Measurements from ENCODE around the gene RET.

Gene RET

DNA sequence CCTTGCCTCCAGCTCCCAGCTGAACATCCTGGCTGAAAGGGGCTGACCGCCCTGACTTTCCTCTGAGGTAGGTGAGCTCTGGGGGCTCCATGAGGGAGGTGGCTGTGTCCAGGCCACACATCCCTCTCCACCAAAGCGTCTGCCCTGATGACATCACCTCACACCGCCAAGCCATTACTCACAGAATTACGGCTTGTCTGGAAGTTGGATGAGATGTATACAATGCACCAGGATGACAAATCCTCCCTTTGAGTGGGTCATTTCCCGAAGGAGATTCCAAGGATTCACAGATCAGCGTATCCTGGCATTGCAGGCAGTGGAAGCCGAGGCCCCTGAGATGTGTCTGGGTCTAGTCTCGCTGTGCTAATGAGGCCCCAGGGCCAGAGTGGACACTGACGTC is 15.1 kb upstream of the RET start:
- Histone ChIP-seq H3K9me3 (ENCODE audit: control insufficient read depth, insufficient read depth, low read depth, low read length) (no peaks in the 10 kb centered on the region), H3K27ac (ENCODE audit: extremely low read depth, low read depth, low read length) (no peak overlapping the region), H3K4me1 (ENCODE audit: control insufficient read depth, insufficient read depth, low read length) (no peaks in the 10 kb centered on the region), H3K36me3 (ENCODE audit: control insufficient read depth in 2 of 2, insufficient read depth in 1 of 2, low read length in 2 of 2) (no peaks in the 10 kb centered on the region), H3K4me3 (ENCODE audit: low read depth, low read length) (no peak overlapping the region)
- ChIA-PET POLR2A (no interaction called here), CTCF (no interaction called here)
- no peak for TF ChIP-seq ZNF544 (tag by site-specific recombination; IDR thresholded peaks at IDR 0.05)
- 0 out of 2 replicates have a peak, but pooled peaks have one; percentile 27 for TF ChIP-seq ZNF629 (tag by site-specific recombination; IDR thresholded peaks at IDR 0.05)
- TF ChIP-seq, protein P1, sequence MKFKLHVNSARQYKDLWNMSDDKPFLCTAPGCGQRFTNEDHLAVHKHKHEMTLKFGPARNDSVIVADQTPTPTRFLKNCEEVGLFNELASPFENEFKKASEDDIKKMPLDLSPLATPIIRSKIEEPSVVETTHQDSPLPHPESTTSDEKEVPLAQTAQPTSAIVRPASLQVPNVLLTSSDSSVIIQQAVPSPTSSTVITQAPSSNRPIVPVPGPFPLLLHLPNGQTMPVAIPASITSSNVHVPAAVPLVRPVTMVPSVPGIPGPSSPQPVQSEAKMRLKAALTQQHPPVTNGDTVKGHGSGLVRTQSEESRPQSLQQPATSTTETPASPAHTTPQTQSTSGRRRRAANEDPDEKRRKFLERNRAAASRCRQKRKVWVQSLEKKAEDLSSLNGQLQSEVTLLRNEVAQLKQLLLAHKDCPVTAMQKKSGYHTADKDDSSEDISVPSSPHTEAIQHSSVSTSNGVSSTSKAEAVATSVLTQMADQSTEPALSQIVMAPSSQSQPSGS (tag by site-specific recombination; IDR thresholded peaks at IDR 0.05; ENCODE audit: low read depth) = peak; percentile 72

DNA sequence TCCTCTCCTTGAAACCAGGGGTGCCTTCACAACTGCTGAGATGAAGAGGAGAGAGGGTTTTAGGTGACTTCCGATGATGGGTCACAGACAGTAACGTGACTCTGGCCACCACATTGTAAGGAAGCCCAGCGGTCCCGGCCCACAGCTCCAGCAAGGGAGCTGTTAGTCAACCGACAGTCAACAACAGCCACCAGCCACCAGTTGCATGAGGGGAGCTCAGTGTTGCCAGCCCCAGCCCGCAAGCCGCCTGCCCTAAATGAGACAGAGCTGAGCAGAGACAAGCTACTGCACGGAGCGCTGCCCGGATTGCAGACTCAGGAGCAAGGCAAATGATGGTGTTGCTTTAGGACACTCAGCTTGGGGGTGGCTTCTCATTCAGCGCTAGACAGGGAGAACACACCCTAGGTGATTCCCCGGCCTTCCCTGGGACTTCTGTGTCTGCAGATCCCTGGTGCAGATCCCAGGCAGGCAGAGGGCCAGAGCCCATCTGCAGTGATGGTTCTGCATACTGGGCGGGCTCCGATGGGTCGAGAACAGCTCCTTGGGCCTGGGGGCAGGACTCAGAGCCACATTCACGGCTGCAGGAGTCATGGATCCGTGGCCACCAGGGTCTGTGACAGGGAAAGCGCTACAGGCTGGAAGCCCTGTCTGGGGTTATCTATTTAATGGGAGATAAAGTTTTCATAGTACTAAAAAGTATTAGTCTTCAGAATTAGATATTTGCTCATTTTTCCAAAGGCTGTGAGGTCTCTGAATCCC is 14.3 kb upstream of the RET start:
- Histone ChIP-seq H3K9me3 (ENCODE audit: control insufficient read depth, insufficient read depth, low read depth, low read length) (no peaks in the 10 kb centered on the region), H3K4me1 (ENCODE audit: control insufficient read depth, insufficient read depth, low read length) (no peaks in the 10 kb centered on the region), H3K36me3 (ENCODE audit: control insufficient read depth in 2 of 2, insufficient read depth in 1 of 2, low read length in 2 of 2) (no peaks in the 10 kb centered on the region), H3K27ac (ENCODE audit: extremely low read depth, low read depth, low read length) (no peak overlapping the region), H3K4me3 (ENCODE audit: low read depth, low read length) (no peak overlapping the region)
- TF ChIP-seq SCRT2 (tag by site-specific recombination; IDR thresholded peaks at IDR 0.05) = peak; percentile 63
- TF ChIP-seq KLF16 (tag by site-specific recombination; IDR thresholded peaks at IDR 0.05) = no peak
- POLR2A ChIA-PET = no interaction called here
- CTCF ChIA-PET = no interaction called here

DNA sequence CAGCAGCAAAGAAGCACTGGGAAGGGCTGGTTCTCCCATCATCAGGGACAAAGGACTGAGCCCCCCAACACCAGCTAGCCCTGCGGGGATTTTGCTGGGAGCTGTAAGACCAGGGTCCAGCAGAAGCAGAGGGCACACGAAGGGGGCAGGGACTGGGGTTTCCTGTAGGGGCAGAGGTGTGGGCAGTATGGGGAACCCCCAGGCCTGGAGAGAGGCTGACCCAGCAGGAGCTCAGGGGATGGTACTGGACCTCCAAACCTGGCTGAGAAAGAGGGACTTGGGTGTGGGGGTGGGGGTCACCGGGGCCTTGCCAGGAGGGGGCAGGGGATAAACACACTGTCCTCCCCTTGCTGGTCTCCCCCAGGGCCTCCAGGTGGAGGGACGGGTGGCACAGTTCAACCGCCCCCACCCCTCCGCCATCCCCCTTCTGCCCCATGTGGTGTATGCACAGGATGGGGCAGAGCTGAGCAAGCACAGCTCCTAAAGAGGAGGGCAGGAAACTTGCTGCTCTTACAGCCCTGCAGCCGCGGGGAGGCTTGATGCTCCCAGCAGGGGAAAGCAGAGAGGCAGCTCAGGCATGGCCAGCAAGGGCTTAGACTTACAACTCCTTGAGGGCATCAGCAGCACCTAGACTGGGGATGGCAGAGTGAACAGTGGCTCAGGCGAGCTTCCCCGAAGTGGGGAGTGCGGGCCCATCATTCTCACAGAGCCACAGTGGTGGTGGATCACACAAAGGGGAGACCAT is 12.4 kb upstream of the RET start:
- no peaks in the 10 kb centered on the region for H3K9me3 ChIP-seq (ENCODE audit: control insufficient read depth, insufficient read depth, low read depth, low read length)
- no peak overlapping the region for H3K4me3 ChIP-seq (ENCODE audit: low read depth, low read length)
- no peak overlapping the region for H3K27ac ChIP-seq (ENCODE audit: extremely low read depth, low read depth, low read length)
- CTCF ChIA-PET = no interaction called here
- POLR2A ChIA-PET = interaction anchor here (0.7 kb wide), 1 partner anchor 128 kb away, joined by 4 read pairs; no protein-coding TSS in a partner anchor
- H3K4me1 ChIP-seq (ENCODE audit: control insufficient read depth, insufficient read depth, low read length) = no peaks in the 10 kb centered on the region
- no peaks in the 10 kb centered on the region for H3K36me3 ChIP-seq (ENCODE audit: control insufficient read depth in 2 of 2, insufficient read depth in 1 of 2, low read length in 2 of 2)
- no peak for TF ChIP-seq ZNF157 (tag by site-specific recombination; IDR thresholded peaks at IDR 0.05)
- TF ChIP-seq ZNF239 (tag by site-specific recombination; IDR thresholded peaks at IDR 0.05) = no peak
- peak; percentile 98 for TF ChIP-seq ZIC2 (tag by site-specific recombination; IDR thresholded peaks at IDR 0.05)

DNA sequence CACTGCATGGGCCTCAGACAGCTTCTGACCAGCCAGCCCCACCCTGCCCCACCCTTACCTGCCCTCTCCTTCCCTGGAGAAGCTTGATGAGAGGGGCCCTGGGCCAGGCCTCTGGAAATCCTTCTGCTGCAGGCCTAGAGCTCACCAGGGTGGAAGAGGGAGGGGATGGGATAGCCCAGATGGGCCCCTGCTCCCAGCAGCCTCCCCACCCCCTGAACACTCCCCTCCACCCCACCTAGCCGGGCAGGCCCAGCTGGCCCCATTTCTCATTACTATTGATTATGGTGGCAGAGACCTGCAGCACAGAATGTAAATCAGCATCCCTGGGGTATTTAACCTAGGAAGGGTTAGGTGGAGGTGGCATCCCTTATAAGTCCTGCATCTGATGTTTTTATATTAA is 11.6 kb upstream of the RET start:
- H3K36me3 ChIP-seq (ENCODE audit: control insufficient read depth in 2 of 2, insufficient read depth in 1 of 2, low read length in 2 of 2) = no peaks in the 10 kb centered on the region
- ChIA-PET POLR2A (no interaction called here), CTCF (no interaction called here)
- H3K4me1 ChIP-seq (ENCODE audit: control insufficient read depth, insufficient read depth, low read length) = no peaks in the 10 kb centered on the region
- TF ChIP-seq, protein P2, sequence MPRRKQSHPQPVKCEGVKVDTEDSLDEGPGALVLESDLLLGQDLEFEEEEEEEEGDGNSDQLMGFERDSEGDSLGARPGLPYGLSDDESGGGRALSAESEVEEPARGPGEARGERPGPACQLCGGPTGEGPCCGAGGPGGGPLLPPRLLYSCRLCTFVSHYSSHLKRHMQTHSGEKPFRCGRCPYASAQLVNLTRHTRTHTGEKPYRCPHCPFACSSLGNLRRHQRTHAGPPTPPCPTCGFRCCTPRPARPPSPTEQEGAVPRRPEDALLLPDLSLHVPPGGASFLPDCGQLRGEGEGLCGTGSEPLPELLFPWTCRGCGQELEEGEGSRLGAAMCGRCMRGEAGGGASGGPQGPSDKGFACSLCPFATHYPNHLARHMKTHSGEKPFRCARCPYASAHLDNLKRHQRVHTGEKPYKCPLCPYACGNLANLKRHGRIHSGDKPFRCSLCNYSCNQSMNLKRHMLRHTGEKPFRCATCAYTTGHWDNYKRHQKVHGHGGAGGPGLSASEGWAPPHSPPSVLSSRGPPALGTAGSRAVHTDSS (tag by site-specific recombination; IDR thresholded peaks at IDR 0.05) = no peak
- no peak for TF ChIP-seq ZNF23 (tag by site-specific recombination; IDR thresholded peaks at IDR 0.05; ENCODE audit: borderline replicate concordance)
- TF ChIP-seq ZNF114 (tag by site-specific recombination; IDR thresholded peaks at IDR 0.05) = no peak
- no peak for TF ChIP-seq FEZF1 (tag by site-specific recombination; IDR thresholded peaks at IDR 0.05)
- no peaks in the 10 kb centered on the region for H3K9me3 ChIP-seq (ENCODE audit: control insufficient read depth, insufficient read depth, low read depth, low read length)
- H3K27ac ChIP-seq (ENCODE audit: extremely low read depth, low read depth, low read length) = no peak overlapping the region
- H3K4me3 ChIP-seq (ENCODE audit: low read depth, low read length) = no peak overlapping the region

Measured in HEK293 (cell line).